Esophagus muscularis mucosa (tissue), 4 donors: ENCODE data around the gene MAN1C1. TPM values are rescaled to one million over a fixed set of nuclear protein-coding genes. Genes with fewer than 3 reads are reported as not detected.

ENCODE experiments used
- DNase-seq: peaks from one replicate; pipeline ENCODE4 v3.0.0-alpha.2; 2017; ENCODE audit errors: extremely low spot score
- H3K27ac ChIP-seq, 4 donors: fragments of 200-600 bp; sonication (generic); replicated peaks in 1 of 4; 1 replicate in 3 of 4; 2 replicates in 1 of 4; pipeline ENCODE4 v1.5.1; 2016 to 2019; ENCODE audit warnings: mild to moderate bottlenecking in 1 of 4
- H3K27me3 ChIP-seq, 4 donors: fragments of 200-600 bp; sonication (generic); one replicate each; pipeline versions ENCODE4 v1.5.1 to v1.6.0; 2016 to 2019
- H3K36me3 ChIP-seq, 4 donors: fragments of 200-600 bp; sonication (generic); one replicate each; pipeline ENCODE4 v1.5.1; 2016 to 2019
- H3K4me1 ChIP-seq, 4 donors: fragments of 200-600 bp; sonication (generic); one replicate each; pipeline ENCODE4 v1.5.1; 2016 to 2019
- H3K4me3 ChIP-seq, 4 donors: fragments of 200-600 bp; sonication (generic); 1 replicate in 2 of 4; 2 replicates in 2 of 4; pipeline ENCODE4 v1.5.1; 2016 to 2019; ENCODE audit warnings: mild to moderate bottlenecking in 4 of 4, moderate library complexity in 1 of 4
- H3K9me3 ChIP-seq, 4 donors: fragments of 200-600 bp; sonication (generic); 1 replicate in 3 of 4; 2 replicates in 1 of 4; pipeline ENCODE4 v1.5.1; 2016 to 2019
- CTCF ChIP-seq, 3 experiments: fragments of 200-600 bp in 2 of 3; fragments of 450-650 bp in 1 of 3; sonication (generic) in 2 of 3; IDR thresholded peaks; one replicate each; pipeline ENCODE4 v1.5.1; 2017 to 2019; ENCODE audit warnings: antibody characterized with exemption in 3 of 3, mild to moderate bottlenecking in 2 of 3, moderate library complexity in 1 of 3
- EP300 ChIP-seq: sonication (generic); formaldehyde crosslinking; IDR thresholded peaks from one replicate; pipeline ENCODE4 v1.6.1; 2017; ENCODE audit warnings: antibody characterized with exemption
- POLR2A ChIP-seq: fragments of 450-650 bp; IDR thresholded peaks from one replicate; pipeline ENCODE4 v1.6.1; 2017; ENCODE audit warnings: antibody characterized with exemption, moderate library complexity, mild to moderate bottlenecking, low read depth
- POLR2AphosphoS5 ChIP-seq, 2 donors: sonication (generic); formaldehyde crosslinking; IDR thresholded peaks; one replicate each; pipeline ENCODE4 v1.6.1; 2017; ENCODE audit warnings: antibody characterized with exemption in 2 of 2
- WGBS: methylation state at CpG from one replicate; pipeline ENCODE4 v1.1.5; 2018; 5-methylcytosine and 5-hydroxymethylcytosine counted together
- intact Hi-C: fragments of 100-400 bp; cut with DNase I; formaldehyde crosslinking; loops from one replicate; pipeline ENCODE4 v1.15.1; 2023
- total RNA-seq, 4 donors: library from RNA; depleted of rRNA; stranded (reverse); fragments of >200 nt; gene quantifications; one replicate each; pipeline versions ENCODE4 v1.1.0 to v1.2.1, GENCODE V29; 2016

MAN1C1 gene
- total RNA-seq, 4 donors from 2014 or later, result 20.2 to 22.8 (median 20.7) TPM

- Histone ChIP-seq H3K4me1 (peaks cover 8 to 29% (median 22%) of the 10 kb centered on the region in 4 donors), H3K27me3 (no peaks in the 10 kb centered on the region), H3K4me3 (no peak overlapping the region), H3K27ac (no peak overlapping the region), H3K36me3 (no peaks in the 10 kb centered on the region), H3K9me3 (no peaks in the 10 kb centered on the region)
- WGBS, result 63% methylated on average over 5 of the region's 6 CpGs
- DNase-seq, result no peak
- intact Hi-C loops, result no loop called here
- TF ChIP-seq POLR2AphosphoS5 (IDR thresholded peaks at IDR 0.05) (no peak), CTCF (IDR thresholded peaks at IDR 0.05) (no peak)
Observed at GRCh38 chr1:25737130-25737529, 120.5 kb downstream of the MAN1C1 start.

GRCh38 chr1:25738499-25738898, 121.9 kb downstream of the MAN1C1 start:
- intact Hi-C loops, result no loop called here

GRCh38 chr1:25739341-25739740, 122.8 kb downstream of the MAN1C1 start:
- Histone ChIP-seq H3K9me3 (no peaks in the 10 kb centered on the region), H3K36me3 (no peaks in the 10 kb centered on the region), H3K4me3 (no peak overlapping the region), H3K27me3 (no peaks in the 10 kb centered on the region), H3K4me1 (peaks cover 30 to 49% (median 43%) of the 10 kb centered on the region in 4 donors), H3K27ac (no peak overlapping the region)
- no peak for DNase-seq
- TF ChIP-seq POLR2AphosphoS5 (IDR thresholded peaks at IDR 0.05) (no peak), EP300 (no peak), CTCF (IDR thresholded peaks at IDR 0.05) (no peak), POLR2A (no peak)
- WGBS, result 83% methylated on average over 4 of the region's 4 CpGs
- intact Hi-C loops, result no loop called here

More at GRCh38 chr1:25738499-25738898, 121.9 kb downstream of the MAN1C1 start:
- TF ChIP-seq CTCF (IDR thresholded peaks at IDR 0.05), result no peak
- no peak for TF ChIP-seq POLR2AphosphoS5 (IDR thresholded peaks at IDR 0.05)
- TF ChIP-seq EP300, result no peak
- no peak for TF ChIP-seq POLR2A
- Histone ChIP-seq H3K36me3 (no peaks in the 10 kb centered on the region), H3K27ac (no peak overlapping the region), H3K4me3 (no peak overlapping the region), H3K9me3 (no peaks in the 10 kb centered on the region), H3K4me1 (peaks cover 21 to 42% (median 34%) of the 10 kb centered on the region in 4 donors), H3K27me3 (no peaks in the 10 kb centered on the region)
- WGBS, result 95% methylated on average over 2 of the region's 2 CpGs
- no peak for DNase-seq

- H3K27ac ChIP-seq, result no peak overlapping the region
- peaks cover 37 to 50% (median 48%) of the 10 kb centered on the region in 4 donors for H3K4me1 ChIP-seq
- no peak overlapping the region for H3K4me3 ChIP-seq
- H3K27me3 ChIP-seq, result no peaks in the 10 kb centered on the region
- no peaks in the 10 kb centered on the region for H3K36me3 ChIP-seq
- 96% methylated on average over 10 of the region's 10 CpGs for WGBS
- intact Hi-C loops, result loop anchor here (5.0 kb wide), 3 partner anchors 43 to 123 kb away; partner anchors contain the start of gene MAN1C1
- TF ChIP-seq POLR2AphosphoS5 (IDR thresholded peaks at IDR 0.05) (no peak), POLR2A (no peak), CTCF (IDR thresholded peaks at IDR 0.05) (no peak), EP300 (no peak)
- no peak for DNase-seq
- no peaks in the 10 kb centered on the region for H3K9me3 ChIP-seq
Observed at GRCh38 chr1:25740071-25740470, 123.5 kb downstream of the MAN1C1 start.

- no peak for DNase-seq
- TF ChIP-seq POLR2A (no peak), CTCF (IDR thresholded peaks at IDR 0.05) (no peak), POLR2AphosphoS5 (IDR thresholded peaks at IDR 0.05) (no peak), EP300 (no peak)
- intact Hi-C loops, result loop anchor here (5.0 kb wide), 3 partner anchors 45 to 125 kb away; partner anchors contain the start of gene MAN1C1
- H3K27ac ChIP-seq, result peak overlapping the region; percentile 87 to 94 (median 88)
- H3K36me3 ChIP-seq, result no peaks in the 10 kb centered on the region
- peaks cover 30 to 48% (median 35%) of the 10 kb centered on the region in 4 donors for H3K4me1 ChIP-seq
- no peaks in the 10 kb centered on the region for H3K9me3 ChIP-seq
- H3K4me3 ChIP-seq, result no peak overlapping the region
- H3K27me3 ChIP-seq, result no peaks in the 10 kb centered on the region
- WGBS, result 94% methylated on average over 4 of the region's 7 CpGs
Observed at GRCh38 chr1:25742316-25742715, 125.7 kb downstream of the MAN1C1 start.
